A549 (cell line): ENCODE measurements around the gene FGF6.

ENCODE experiments used
- FOSL2 ChIP-seq, 2 experiments: fragments of 450-650 bp in 1 of 2; fragments of >200 bp in 1 of 2; sonication (Bioruptor Twin) in 1 of 2; formaldehyde crosslinking; IDR thresholded peaks; 2 replicates each; pipeline versions ENCODE4 v1.5.0 to v1.6.1; 2016 to 2020; ENCODE audit warnings: mild to moderate bottlenecking in 1 of 2, moderate library complexity in 1 of 2
- POLR2A ChIP-seq: IDR thresholded peaks from 2 replicates; pipeline ENCODE4 v1.6.1; 2012; ENCODE audit warnings: mild to moderate bottlenecking, low read length
- TF ChIP-seq, protein P1 (sequence below): IDR thresholded peaks from 2 replicates; pipeline ENCODE4 v1.6.1; 2012
- TF ChIP-seq, protein P2 (sequence below): fragments of >200 bp; sonication (Bioruptor Twin); formaldehyde crosslinking; IDR thresholded peaks from 3 replicates; pipeline ENCODE4 v1.5.1; 2016

DNA sequence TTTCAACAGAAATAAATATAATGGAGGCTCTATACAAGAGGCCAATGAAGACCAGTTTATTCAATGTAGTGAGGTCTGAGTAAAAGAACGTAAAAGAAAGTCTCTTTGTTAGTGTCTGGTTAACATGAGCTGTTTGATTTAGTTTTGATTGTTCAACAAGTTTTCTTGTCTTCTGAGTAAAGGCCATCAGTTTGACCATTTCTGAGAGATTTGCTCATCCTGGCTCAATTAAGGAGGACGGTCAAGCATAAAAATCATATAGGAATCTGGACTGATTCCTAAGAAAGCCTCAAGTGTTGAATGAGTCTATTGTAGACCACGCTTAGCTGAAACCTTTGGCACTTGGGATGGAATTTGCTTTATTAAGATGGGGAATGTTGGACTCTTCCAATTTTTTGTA lies 33.6 kb downstream of the FGF6 start:
- TF ChIP-seq FOSL2 (IDR thresholded peaks at IDR 0.05) (no peak), FOSL2 (CRISPR knock-in tag; IDR thresholded peaks at IDR 0.05) (no peak), POLR2A (no peak)
- TF ChIP-seq, protein P1, sequence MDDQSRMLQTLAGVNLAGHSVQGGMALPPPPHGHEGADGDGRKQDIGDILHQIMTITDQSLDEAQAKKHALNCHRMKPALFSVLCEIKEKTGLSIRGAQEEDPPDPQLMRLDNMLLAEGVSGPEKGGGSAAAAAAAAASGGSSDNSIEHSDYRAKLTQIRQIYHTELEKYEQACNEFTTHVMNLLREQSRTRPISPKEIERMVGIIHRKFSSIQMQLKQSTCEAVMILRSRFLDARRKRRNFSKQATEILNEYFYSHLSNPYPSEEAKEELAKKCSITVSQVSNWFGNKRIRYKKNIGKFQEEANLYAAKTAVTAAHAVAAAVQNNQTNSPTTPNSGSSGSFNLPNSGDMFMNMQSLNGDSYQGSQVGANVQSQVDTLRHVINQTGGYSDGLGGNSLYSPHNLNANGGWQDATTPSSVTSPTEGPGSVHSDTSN, result no peak
- TF ChIP-seq, protein P2, sequence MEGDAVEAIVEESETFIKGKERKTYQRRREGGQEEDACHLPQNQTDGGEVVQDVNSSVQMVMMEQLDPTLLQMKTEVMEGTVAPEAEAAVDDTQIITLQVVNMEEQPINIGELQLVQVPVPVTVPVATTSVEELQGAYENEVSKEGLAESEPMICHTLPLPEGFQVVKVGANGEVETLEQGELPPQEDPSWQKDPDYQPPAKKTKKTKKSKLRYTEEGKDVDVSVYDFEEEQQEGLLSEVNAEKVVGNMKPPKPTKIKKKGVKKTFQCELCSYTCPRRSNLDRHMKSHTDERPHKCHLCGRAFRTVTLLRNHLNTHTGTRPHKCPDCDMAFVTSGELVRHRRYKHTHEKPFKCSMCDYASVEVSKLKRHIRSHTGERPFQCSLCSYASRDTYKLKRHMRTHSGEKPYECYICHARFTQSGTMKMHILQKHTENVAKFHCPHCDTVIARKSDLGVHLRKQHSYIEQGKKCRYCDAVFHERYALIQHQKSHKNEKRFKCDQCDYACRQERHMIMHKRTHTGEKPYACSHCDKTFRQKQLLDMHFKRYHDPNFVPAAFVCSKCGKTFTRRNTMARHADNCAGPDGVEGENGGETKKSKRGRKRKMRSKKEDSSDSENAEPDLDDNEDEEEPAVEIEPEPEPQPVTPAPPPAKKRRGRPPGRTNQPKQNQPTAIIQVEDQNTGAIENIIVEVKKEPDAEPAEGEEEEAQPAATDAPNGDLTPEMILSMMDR, result no peak
